ENCODE data around the gene IRS2.

DNA sequence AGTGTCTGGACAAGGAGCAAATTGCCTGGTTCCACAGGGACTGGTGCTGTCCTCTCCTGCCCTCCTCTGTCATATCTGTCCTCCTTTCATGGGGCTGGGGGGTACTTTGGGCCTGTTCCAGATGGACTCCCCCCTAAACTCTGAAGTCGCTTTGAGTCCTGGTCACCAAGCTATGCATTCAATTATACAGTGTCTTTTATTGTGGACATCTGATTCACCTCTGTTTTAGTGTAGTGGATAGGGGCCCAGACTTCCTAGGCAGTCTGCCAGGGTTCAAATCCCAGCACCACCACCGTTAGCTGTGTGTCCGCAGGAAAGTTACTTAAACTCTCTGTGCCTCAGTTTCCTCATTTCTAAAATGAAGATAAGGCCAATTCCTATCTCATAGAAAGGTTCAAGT lies 21.0 kb upstream of the IRS2 start:
- TF ChIP-seq POLR2AphosphoS5 (IDR thresholded peaks at IDR 0.05) (no peak), EP300 (IDR thresholded peaks at IDR 0.05) (no peak)

All from upper lobe of left lung (tissue), 4 donors.